SK-N-SH (cell line): Measurements from ENCODE around the gene CLCN2. TPM values are rescaled to one million over a fixed set of nuclear protein-coding genes. Genes with fewer than 3 reads are reported as not detected.

Experiments
- CTCF ChIA-PET: fragments of 300-600, 350-600 bp; formaldehyde crosslinking; extraction: SDS; loops from one replicate; lab custom pipeline; 2021; lab: Yijun Ruan, JAX
- POLR2A ChIA-PET: fragments of 350-600 bp; sonication (Branson Sonifier 250); formaldehyde crosslinking; extraction: SDS; loops from one replicate; lab custom pipeline; 2020; ENCODE audit warnings: antibody characterized with exemption, inconsistent platforms; lab: Yijun Ruan, JAX
- DNase-seq: peaks from one replicate; pipeline ENCODE4 v3.0.0; 2012
- H2AFZ ChIP-seq: fragments of 200-600 bp; sonication (generic); 2 replicates; pipeline ENCODE4 v1.8.1; 2016; ENCODE audit warnings: antibody characterized with exemption, mild to moderate bottlenecking, low read depth
- H3F3A ChIP-seq: fragments of 200-600 bp; sonication (generic); replicated peaks from 2 replicates; pipeline ENCODE3; 2016; ENCODE audit warnings: antibody characterized with exemption, mild to moderate bottlenecking; ENCODE audit not compliant: insufficient read depth
- H3K27ac ChIP-seq, 2 experiments: fragments of 200-500 bp in 1 of 2; fragments of 200-600 bp in 1 of 2; sonication (Bioruptor generic) in 1 of 2; sonication (generic), shearing (Covaris generic) in 1 of 2; 2 replicates each; pipeline versions ENCODE4 v1.5.1 to v1.6.1; 2014 to 2016; ENCODE audit warnings: low read depth in 2 of 2, inconsistent platforms in 1 of 2, low read length in 1 of 2, mild to moderate bottlenecking in 1 of 2, mixed read lengths in 1 of 2
- H3K27me3 ChIP-seq: fragments of 200-600 bp; sonication (generic), shearing (Covaris generic); 2 replicates; pipeline ENCODE4 v1.6.1; 2016; ENCODE audit warnings: mixed run types; ENCODE audit not compliant: insufficient read depth
- H3K36me3 ChIP-seq, 2 experiments: fragments of 200-500 bp in 1 of 2; fragments of 200-600 bp in 1 of 2; sonication (Bioruptor generic) in 1 of 2; sonication (generic) in 1 of 2; replicated peaks in 1 of 2; 2 replicates each; pipeline versions ENCODE3 to v1.5.1; 2014 to 2016; ENCODE audit warnings: low read length in 1 of 2, mild to moderate bottlenecking in 1 of 2; ENCODE audit not compliant: insufficient read depth in 2 of 2, control insufficient read depth in 1 of 2
- H3K4me1 ChIP-seq, 2 experiments: fragments of 200-500 bp in 1 of 2; fragments of 200-600 bp in 1 of 2; sonication (Bioruptor generic) in 1 of 2; sonication (generic), shearing (Covaris generic) in 1 of 2; 2 replicates each; pipeline versions ENCODE4 v1.5.1 to v1.6.1; 2014 to 2016; ENCODE audit warnings: low read depth in 1 of 2, low read length in 1 of 2, mixed run types in 1 of 2; ENCODE audit not compliant: insufficient read depth in 2 of 2, control insufficient read depth in 1 of 2
- H3K4me2 ChIP-seq: fragments of 200-600 bp; sonication (generic), shearing (Covaris generic); 2 replicates; pipeline ENCODE4 v1.6.1; 2017; ENCODE audit warnings: mixed run types
- H3K4me3 ChIP-seq, 2 experiments: fragments of 200-500 bp in 1 of 2; fragments of 200-600 bp in 1 of 2; sonication (Bioruptor generic) in 1 of 2; sonication (generic), shearing (Covaris generic) in 1 of 2; 2 replicates each; pipeline versions ENCODE4 v1.5.1 to v1.8.1; 2014 to 2016; ENCODE audit warnings: low read depth in 2 of 2, inconsistent platforms in 1 of 2, low read length in 1 of 2, mild to moderate bottlenecking in 1 of 2, mixed read lengths in 1 of 2, moderate library complexity in 1 of 2
- H3K79me2 ChIP-seq: fragments of 200-600 bp; sonication (generic); 2 replicates; pipeline ENCODE4 v1.8.1; 2017; ENCODE audit warnings: mild to moderate bottlenecking; ENCODE audit not compliant: insufficient read depth
- H3K9ac ChIP-seq: fragments of 200-600 bp; sonication (generic); 2 replicates; pipeline ENCODE4 v1.6.1; 2017; ENCODE audit warnings: mixed run types
- H3K9me2 ChIP-seq: fragments of 200-600 bp; sonication (generic); 2 replicates; pipeline ENCODE4 v1.6.1; 2017; ENCODE audit warnings: mixed run types
- H3K9me3 ChIP-seq: fragments of 200-600 bp; sonication (generic); 2 replicates; pipeline ENCODE4 v1.6.1; 2017; ENCODE audit warnings: mixed run types, mild to moderate bottlenecking, moderate library complexity
- H4K20me1 ChIP-seq: fragments of 200-600 bp; sonication (generic); 2 replicates; pipeline ENCODE4 v1.6.1; 2017; ENCODE audit warnings: mild to moderate bottlenecking, mixed run types; ENCODE audit not compliant: insufficient read depth
- ELF1 ChIP-seq: IDR thresholded peaks from 2 replicates; pipeline ENCODE4 v1.4.0; 2012
- EZH2phosphoT487 ChIP-seq: fragments of 200-600 bp; sonication (generic); IDR thresholded peaks from 2 replicates; pipeline ENCODE4 v1.6.1; 2017; ENCODE audit warnings: low read depth, mixed run types, mild to moderate bottlenecking, antibody characterized with exemption, moderate library complexity, borderline replicate concordance
- GATA2 ChIP-seq: sonication (generic); formaldehyde crosslinking; IDR thresholded peaks from 2 replicates; pipeline ENCODE4 v1.5.0; 2020; ENCODE audit warnings: mild to moderate bottlenecking, missing genetic modification reagents
- JUND ChIP-seq: IDR thresholded peaks from 2 replicates; pipeline ENCODE4 v1.4.0; 2012
- MEF2A ChIP-seq: IDR thresholded peaks from 2 replicates; pipeline ENCODE4 v1.4.0; 2012; ENCODE audit warnings: low read depth, borderline replicate concordance
- MXI1 ChIP-seq: IDR thresholded peaks from 2 replicates; pipeline ENCODE4 v1.6.1; 2012; ENCODE audit warnings: mild to moderate bottlenecking, low read depth, low read length, improper control_type of control experiment
- RCOR1 ChIP-seq: fragments of 150-350 bp; IDR thresholded peaks from 2 replicates; pipeline ENCODE4 v1.6.1; 2017; ENCODE audit warnings: antibody characterized with exemption, low read length
- REST ChIP-seq: IDR thresholded peaks from 2 replicates; pipeline ENCODE4 v1.6.1; 2012; ENCODE audit warnings: mild to moderate bottlenecking, low read depth, low read length, moderate library complexity
- TEAD4 ChIP-seq: IDR thresholded peaks from 2 replicates; pipeline ENCODE4 v1.4.0; 2012; ENCODE audit warnings: mild to moderate bottlenecking, borderline replicate concordance; ENCODE audit not compliant: insufficient read depth
- USF2 ChIP-seq: fragments of 150-350 bp; IDR thresholded peaks from 2 replicates; pipeline ENCODE4 v1.6.1; 2017; ENCODE audit warnings: antibody characterized with exemption, low read length, low read depth, borderline replicate concordance
- YY1 ChIP-seq: IDR thresholded peaks from 2 replicates; pipeline ENCODE4 v1.4.0; 2012; ENCODE audit warnings: low read depth, mild to moderate bottlenecking
- WGBS: methylation state at CpG from one replicate; pipeline ENCODE4 v1.1.6; 2017; ENCODE audit warnings: low lambda C conversion rate; 5-methylcytosine and 5-hydroxymethylcytosine counted together
- polyA plus RNA-seq, 3 experiments: library from polyadenylated mRNA; depleted of rRNA; stranded (reverse); fragments of >200 nt; gene quantifications; 2 replicates each; pipeline ENCODE4 v1.2.3, GENCODE V29; 2012
- TF ChIP-seq, protein P1 (sequence below): IDR thresholded peaks from 2 replicates; pipeline ENCODE4 v1.4.0; 2012; ENCODE audit warnings: low read depth, borderline replicate concordance

Gene CLCN2
- polyA plus RNA-seq, 1 of the 3 experiments (the other 2 are of a cell fraction), result 9.1 TPM

- TF ChIP-seq MXI1 (no peak), MEF2A (no peak), REST (no peak), EZH2phosphoT487 (no peak), USF2 (no peak), TEAD4 (no peak), JUND (no peak), GATA2 (CRISPR knock-in tag) (no peak), YY1 (no peak), ELF1 (no peak), RCOR1 (no peak)
- TF ChIP-seq, protein P1, sequence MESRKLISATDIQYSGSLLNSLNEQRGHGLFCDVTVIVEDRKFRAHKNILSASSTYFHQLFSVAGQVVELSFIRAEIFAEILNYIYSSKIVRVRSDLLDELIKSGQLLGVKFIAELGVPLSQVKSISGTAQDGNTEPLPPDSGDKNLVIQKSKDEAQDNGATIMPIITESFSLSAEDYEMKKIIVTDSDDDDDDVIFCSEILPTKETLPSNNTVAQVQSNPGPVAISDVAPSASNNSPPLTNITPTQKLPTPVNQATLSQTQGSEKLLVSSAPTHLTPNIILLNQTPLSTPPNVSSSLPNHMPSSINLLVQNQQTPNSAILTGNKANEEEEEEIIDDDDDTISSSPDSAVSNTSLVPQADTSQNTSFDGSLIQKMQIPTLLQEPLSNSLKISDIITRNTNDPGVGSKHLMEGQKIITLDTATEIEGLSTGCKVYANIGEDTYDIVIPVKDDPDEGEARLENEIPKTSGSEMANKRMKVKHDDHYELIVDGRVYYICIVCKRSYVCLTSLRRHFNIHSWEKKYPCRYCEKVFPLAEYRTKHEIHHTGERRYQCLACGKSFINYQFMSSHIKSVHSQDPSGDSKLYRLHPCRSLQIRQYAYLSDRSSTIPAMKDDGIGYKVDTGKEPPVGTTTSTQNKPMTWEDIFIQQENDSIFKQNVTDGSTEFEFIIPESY, result no peak
- TF ChIP-seq, all 33 proteins: peak for 0
- no peak overlapping the region for H3K4me2 ChIP-seq
- H3F3A ChIP-seq, result no peaks in the 10 kb centered on the region
- H4K20me1 ChIP-seq, result no peaks in the 10 kb centered on the region
- H3K4me1 ChIP-seq, result no peaks in the 10 kb centered on the region
- H3K9ac ChIP-seq, result no peak overlapping the region
- no peaks in the 10 kb centered on the region for H3K9me2 ChIP-seq
- H3K79me2 ChIP-seq, result no peaks in the 10 kb centered on the region
- no peaks in the 10 kb centered on the region for H3K9me3 ChIP-seq
- H3K4me3 ChIP-seq, result no peak overlapping the region
- H2AFZ ChIP-seq, result no peak overlapping the region
- DNase-seq, result no peak
- ChIA-PET CTCF (interaction anchor here (0.6 kb wide), 1 partner anchor 369 kb away, joined by 3 read pairs; no protein-coding TSS in a partner anchor), POLR2A (no interaction called here)
- 54% methylated on average over 9 of the region's 12 CpGs for WGBS
- H3K27me3 ChIP-seq, result no peaks in the 10 kb centered on the region
- no peak overlapping the region for H3K27ac ChIP-seq
- H3K36me3 ChIP-seq, result no peaks in the 10 kb centered on the region
Observed at GRCh38 chr3:184409946-184410500, 48.6 kb upstream of the CLCN2 start.
